Thoracic aorta (tissue), 2 donors: ENCODE results near the gene PUM2. TPM values are rescaled to one million over a fixed set of nuclear protein-coding genes. Genes with fewer than 3 reads are reported as not detected.

Source experiments
- ATAC-seq: fragments of 150-250 bp; one replicate; pipeline ENCODE4 v1.8.0; 2017; ENCODE audit warnings: low read depth; ENCODE audit not compliant: insufficient number of reproducible peaks, low FRiP score
- DNase-seq: peaks from one replicate; pipeline ENCODE4 v3.0.0-alpha.2; 2020; ENCODE audit warnings: low spot score
- H3K27ac ChIP-seq, 2 donors: fragments of 200-600 bp; sonication (generic); 1 replicate in 1 of 2; 2 replicates in 1 of 2; pipeline ENCODE4 v1.5.1; 2016; ENCODE audit warnings: mild to moderate bottlenecking in 2 of 2, moderate library complexity in 2 of 2
- H3K27me3 ChIP-seq: fragments of 200-600 bp; sonication (generic); replicated peaks from 2 replicates; pipeline ENCODE4 v1.6.0; 2016; ENCODE audit warnings: mild to moderate bottlenecking; ENCODE audit not compliant: insufficient read depth
- H3K36me3 ChIP-seq: fragments of 200-600 bp; sonication (generic); one replicate; pipeline ENCODE4 v1.5.1; 2016
- H3K4me1 ChIP-seq, 2 donors: fragments of 200-600 bp; sonication (generic); 1 replicate in 1 of 2; 2 replicates in 1 of 2; pipeline versions ENCODE4 v1.5.1 to v1.6.0; 2016; ENCODE audit warnings: low read depth in 2 of 2, mild to moderate bottlenecking in 1 of 2; ENCODE audit not compliant: control insufficient read depth in 1 of 2
- H3K4me3 ChIP-seq: fragments of 200-600 bp; sonication (generic); 2 replicates; pipeline ENCODE4 v1.5.1; 2016; ENCODE audit warnings: mild to moderate bottlenecking
- H3K9me3 ChIP-seq: fragments of 200-600 bp; sonication (generic); 2 replicates; pipeline ENCODE4 v1.5.1; 2016
- CTCF ChIP-seq: fragments of 200-600 bp; sonication (generic); IDR thresholded peaks from one replicate; pipeline ENCODE4 v1.5.1; 2019; ENCODE audit warnings: antibody characterized with exemption
- total RNA-seq, 2 donors: library from RNA; depleted of rRNA; stranded (reverse); fragments of >200 nt; gene quantifications; one replicate each; pipeline versions ENCODE4 v1.1.0 to v1.2.3, GENCODE V29; 2016

The PUM2 gene
- total RNA-seq, 2 donors from 2014 or later: 45.4 to 88.7 TPM

DNA sequence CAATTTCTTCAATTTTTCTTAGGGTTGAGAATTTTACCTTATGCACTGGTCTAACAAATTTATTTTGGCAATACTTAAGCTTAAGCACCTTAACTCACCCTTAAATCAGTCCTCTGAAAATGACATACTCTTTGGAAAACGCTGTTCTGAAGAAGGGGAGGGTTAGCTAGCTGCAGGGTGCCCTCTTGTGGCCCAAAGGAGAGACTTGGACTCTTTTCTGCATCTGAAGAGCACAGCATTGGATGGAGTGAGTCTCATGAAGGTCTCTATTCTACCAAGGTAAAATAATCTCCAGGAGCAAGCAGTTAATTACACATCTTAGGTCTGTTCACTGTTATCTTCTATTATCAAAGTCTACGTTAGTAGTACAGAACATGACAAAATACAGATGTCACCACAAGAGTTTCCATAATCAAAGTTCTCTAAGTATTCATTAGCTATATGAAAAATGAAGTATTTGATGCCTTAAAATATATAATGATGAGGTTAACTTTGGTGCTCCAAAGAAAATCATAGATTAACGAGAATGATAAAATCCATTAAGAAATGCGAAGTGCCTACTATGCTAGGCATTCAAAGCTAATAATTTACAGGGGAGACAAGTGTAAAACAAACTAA lies 24.4 kb downstream of the PUM2 start:
- peak; percentile 59 for TF ChIP-seq CTCF
- Histone ChIP-seq H3K4me1 (peaks cover 5 to 27% of the 10 kb centered on the region in 2 donors), H3K4me3 (no peak overlapping the region), H3K36me3 (no peaks in the 10 kb centered on the region), H3K27ac (no peak overlapping the region), H3K9me3 (no peaks in the 10 kb centered on the region), H3K27me3 (no peaks in the 10 kb centered on the region)
- DNase-seq (no peak), ATAC-seq (no peak)

DNA sequence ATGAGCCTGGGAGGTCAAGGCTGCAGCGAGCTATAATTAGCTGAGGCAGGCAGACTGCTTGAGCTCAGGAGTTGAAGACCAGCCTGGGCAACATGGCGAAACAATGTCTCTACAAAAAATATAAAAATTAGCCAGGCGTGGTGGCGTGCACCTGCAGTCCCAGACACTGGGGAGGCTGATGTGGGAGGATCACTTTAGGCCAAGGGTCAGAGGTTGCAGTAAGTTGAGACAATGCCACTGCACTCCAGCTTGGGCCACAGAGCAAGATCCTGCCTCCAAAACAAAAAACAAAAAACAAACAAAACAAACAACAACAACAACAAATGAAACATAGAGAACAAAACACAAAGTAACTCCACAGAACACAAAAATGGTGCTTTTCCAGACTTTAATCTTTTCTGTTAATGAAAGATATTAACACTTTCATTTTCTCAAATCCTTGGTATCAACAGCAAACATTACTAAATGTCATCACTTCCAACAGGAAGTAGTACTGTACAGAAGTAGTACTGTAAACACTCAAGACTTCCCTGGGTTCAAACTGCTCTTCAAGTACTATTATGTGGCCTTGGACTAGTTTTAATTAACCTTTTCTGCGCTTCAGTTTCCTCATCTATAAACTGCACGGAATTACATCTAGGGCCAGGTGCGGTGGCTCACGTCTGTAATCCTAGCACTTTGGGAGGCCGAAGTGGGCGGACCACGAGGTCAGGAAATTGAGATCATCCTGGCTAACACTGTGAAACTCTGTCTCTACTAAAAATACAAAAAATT lies 27.9 kb downstream of the PUM2 start:
- H3K27ac ChIP-seq: no peak overlapping the region
- no peak for TF ChIP-seq CTCF
- H3K4me3 ChIP-seq: no peak overlapping the region
- H3K36me3 ChIP-seq: peaks cover 13% of the 10 kb centered on the region
- H3K4me1 ChIP-seq: peaks cover 10 to 23% of the 10 kb centered on the region in 2 donors
- no peaks in the 10 kb centered on the region for H3K27me3 ChIP-seq
- no peaks in the 10 kb centered on the region for H3K9me3 ChIP-seq
- no peak for ATAC-seq
- DNase-seq: no peak

- Histone ChIP-seq H3K27me3 (no peaks in the 10 kb centered on the region), H3K4me3 (no peak overlapping the region), H3K9me3 (no peaks in the 10 kb centered on the region), H3K36me3 (peaks cover 19% of the 10 kb centered on the region), H3K27ac (no peak overlapping the region), H3K4me1 (peaks cover 0 to 6% of the 10 kb centered on the region in 2 donors)
- no peak for ATAC-seq
- DNase-seq: no peak
- no peak for TF ChIP-seq CTCF
These were observed 33.0 kb downstream of the PUM2 start for GRCh38 chr2:20317690-20318089.

DNA sequence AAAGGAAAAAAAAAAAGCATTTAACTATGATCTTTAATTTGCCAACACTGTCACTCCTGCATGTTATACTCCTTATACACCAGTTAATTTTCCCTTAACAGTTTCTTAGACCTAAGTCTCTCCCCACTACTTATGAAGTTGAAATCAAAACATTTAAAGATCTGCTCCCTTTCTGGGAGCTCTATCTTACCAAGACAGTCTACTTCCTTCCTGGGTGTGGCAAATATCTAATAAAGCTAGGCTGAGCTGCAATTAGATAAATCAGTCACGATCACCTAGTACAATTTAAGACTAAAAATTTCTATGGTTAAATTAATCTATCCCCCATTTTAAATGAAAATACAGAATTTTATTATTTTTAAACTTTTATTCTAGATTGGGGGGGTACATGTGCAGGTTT lies 33.4 kb downstream of the PUM2 start:
- Histone ChIP-seq H3K27me3 (no peaks in the 10 kb centered on the region), H3K36me3 (peaks cover 19% of the 10 kb centered on the region)
- ATAC-seq: no peak

More for the DNA sequence above, 33.4 kb downstream of the PUM2 start:
- TF ChIP-seq CTCF: no peak
- DNase-seq: no peak
- H3K9me3 ChIP-seq: no peaks in the 10 kb centered on the region
- no peak overlapping the region for H3K4me3 ChIP-seq
- H3K27ac ChIP-seq: no peak overlapping the region
- peaks cover 0 to 6% of the 10 kb centered on the region in 2 donors for H3K4me1 ChIP-seq
